ENCODE data around the gene GLRX. TPM values are rescaled to one million over a fixed set of nuclear protein-coding genes. Genes with fewer than 3 reads are reported as not detected.
A peak's percentile ranks its signal among the peaks of the same experiment; 100 is the strongest.

GLRX gene
- polyA plus RNA-seq, 2 of the 4 experiments (the other 2 are of a cell fraction) = 106 to 329 TPM

GRCh38 chr5:95816776-95817175, 5.8 kb downstream of the GLRX start:
- Histone ChIP-seq H3K4me2 (no peak overlapping the region), H3K27ac (no peak overlapping the region), H3K4me3 (no peak overlapping the region), H3K4me1 (peaks cover 51% of the 10 kb centered on the region), H3K9me3 (no peaks in the 10 kb centered on the region)
- WGBS (ENCODE audit: missing lambda C conversion rate) = 66% methylated on average over 4 of the region's 4 CpGs
- ChIA-PET CTCF (interaction anchor here (3.3 to 9.3 kb wide), 2 partner anchors 31 to 35 kb away, joined by 20 to 59 read pairs; no protein-coding TSS in a partner anchor), POLR2A (interaction anchor here (0.9 kb wide), 1 partner anchor 19 kb away, joined by 4 read pairs; no protein-coding TSS in a partner anchor)
- FAIRE-seq = no peak
- ATAC-seq = no peak
- TF ChIP-seq, protein P1, sequence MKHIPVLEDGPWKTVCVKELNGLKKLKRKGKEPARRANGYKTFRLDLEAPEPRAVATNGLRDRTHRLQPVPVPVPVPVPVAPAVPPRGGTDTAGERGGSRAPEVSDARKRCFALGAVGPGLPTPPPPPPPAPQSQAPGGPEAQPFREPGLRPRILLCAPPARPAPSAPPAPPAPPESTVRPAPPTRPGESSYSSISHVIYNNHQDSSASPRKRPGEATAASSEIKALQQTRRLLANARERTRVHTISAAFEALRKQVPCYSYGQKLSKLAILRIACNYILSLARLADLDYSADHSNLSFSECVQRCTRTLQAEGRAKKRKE (CRISPR knock-in tag; IDR thresholded peaks at IDR 0.05; ENCODE audit: low read depth) = no peak
- no peak for TF ChIP-seq MAX (IDR thresholded peaks at IDR 0.05)
- TF ChIP-seq FOSL2 (IDR thresholded peaks at IDR 0.05) = no peak
- TF ChIP-seq FOSL2 (CRISPR knock-in tag; IDR thresholded peaks at IDR 0.05) = no peak
- no peak for TF ChIP-seq ZC3H11A (IDR thresholded peaks at IDR 0.05)
- TF ChIP-seq BCL3 (IDR thresholded peaks at IDR 0.05) = no peak
- no peak for TF ChIP-seq TP53 (CRISPR knock-in tag; IDR thresholded peaks at IDR 0.05)
- TF ChIP-seq CBX8 (IDR thresholded peaks at IDR 0.05) = no peak
- no peak for TF ChIP-seq NPAS2 (CRISPR knock-in tag; IDR thresholded peaks at IDR 0.05; ENCODE audit: borderline replicate concordance)
- no peak for TF ChIP-seq NFE2L2 (conservative IDR thresholded peaks at IDR 0.05; ENCODE audit: low read length)
- TF ChIP-seq MAZ (IDR thresholded peaks at IDR 0.05; ENCODE audit: borderline replicate concordance, low read depth, low read length) = no peak
- no peak for TF ChIP-seq SMC3 (IDR thresholded peaks at IDR 0.05)
- TF ChIP-seq GATA3 (IDR thresholded peaks at IDR 0.05; ENCODE audit: borderline replicate concordance) = no peak
- no peak for TF ChIP-seq KDM1A (IDR thresholded peaks at IDR 0.05; ENCODE audit: low read depth)
- TF ChIP-seq, protein P2, sequence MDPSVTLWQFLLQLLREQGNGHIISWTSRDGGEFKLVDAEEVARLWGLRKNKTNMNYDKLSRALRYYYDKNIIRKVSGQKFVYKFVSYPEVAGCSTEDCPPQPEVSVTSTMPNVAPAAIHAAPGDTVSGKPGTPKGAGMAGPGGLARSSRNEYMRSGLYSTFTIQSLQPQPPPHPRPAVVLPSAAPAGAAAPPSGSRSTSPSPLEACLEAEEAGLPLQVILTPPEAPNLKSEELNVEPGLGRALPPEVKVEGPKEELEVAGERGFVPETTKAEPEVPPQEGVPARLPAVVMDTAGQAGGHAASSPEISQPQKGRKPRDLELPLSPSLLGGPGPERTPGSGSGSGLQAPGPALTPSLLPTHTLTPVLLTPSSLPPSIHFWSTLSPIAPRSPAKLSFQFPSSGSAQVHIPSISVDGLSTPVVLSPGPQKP (IDR thresholded peaks at IDR 0.05; ENCODE audit: low read depth, low read length) = no peak
- no peak for DNase-seq (ENCODE audit: low read depth in 1 of 2, low spot score in 1 of 2)

DNA sequence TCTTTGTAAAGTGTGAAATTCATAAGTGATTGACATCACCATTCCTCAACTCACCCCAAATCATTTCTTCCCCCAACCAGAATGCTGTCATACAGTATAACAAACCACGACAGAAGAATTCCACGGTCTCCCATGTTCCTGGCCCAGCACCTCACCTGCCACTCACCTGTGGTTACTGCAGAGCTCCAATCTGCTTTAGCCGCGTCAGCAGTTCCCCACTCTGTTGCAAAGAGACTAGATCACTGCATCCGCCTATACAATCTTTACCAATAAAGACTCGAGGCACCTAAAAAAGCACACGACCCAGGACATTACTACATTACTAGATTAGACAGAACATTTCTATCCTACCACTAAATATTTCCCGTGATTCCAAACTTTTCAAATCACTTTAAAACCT, 6.2 kb downstream of the GLRX start:
- Histone ChIP-seq H3K9me3 (no peaks in the 10 kb centered on the region), H3K27ac (no peak overlapping the region), H3K4me3 (no peak overlapping the region), H3K4me1 (peaks cover 54% of the 10 kb centered on the region), H3K4me2 (no peak overlapping the region)
- no peak for ATAC-seq
- no peak for DNase-seq (ENCODE audit: low read depth in 1 of 2, low spot score in 1 of 2)
- CTCF ChIA-PET = interaction anchor here (0.9 to 3.3 kb wide), 2 partner anchors 31 to 35 kb away, joined by 5 to 20 read pairs; no protein-coding TSS in a partner anchor
- peak; percentile 72 for TF ChIP-seq MAFK (IDR thresholded peaks at IDR 0.05; ENCODE audit: partially characterized antibody)
- TF ChIP-seq CHD4 (IDR thresholded peaks at IDR 0.05; ENCODE audit: borderline replicate concordance) = no peak
- no peak for FAIRE-seq
- 88% methylated on average over 8 of the region's 8 CpGs for WGBS (ENCODE audit: missing lambda C conversion rate)
- POLR2A ChIA-PET = interaction anchor here (0.9 kb wide), 1 partner anchor 19 kb away, joined by 4 read pairs; no protein-coding TSS in a partner anchor

DNA sequence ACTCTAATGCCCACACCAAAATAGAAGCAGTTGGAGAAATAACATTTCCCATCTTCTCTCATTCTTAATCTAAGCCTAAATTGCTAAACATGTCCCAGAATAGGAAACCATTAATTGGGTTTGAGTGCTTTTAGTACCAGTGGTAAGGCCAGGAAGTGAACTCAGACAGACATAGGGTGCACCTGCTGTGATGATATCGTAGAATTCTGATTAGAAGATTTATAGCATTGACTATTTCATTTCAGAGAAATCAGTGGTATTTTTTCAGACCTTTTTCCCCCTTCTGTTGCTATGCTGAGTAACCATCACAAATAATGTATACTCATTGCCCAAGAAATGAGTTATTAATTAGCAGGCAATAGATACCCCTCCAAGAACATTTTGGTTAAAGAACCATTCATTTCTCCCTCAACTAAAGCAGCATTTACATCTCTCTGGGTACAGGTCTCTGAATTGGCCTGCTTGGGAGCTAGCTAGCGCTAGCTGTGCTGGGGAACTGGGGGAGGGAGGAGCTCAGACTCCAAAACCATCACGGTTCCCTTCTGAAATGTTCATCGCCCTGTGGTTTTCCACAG, 7.3 kb downstream of the GLRX start:
- Histone ChIP-seq H3K4me1 (peaks cover 58% of the 10 kb centered on the region), H3K9me3 (no peaks in the 10 kb centered on the region), H3K4me2 (no peak overlapping the region), H3K4me3 (no peak overlapping the region), H3K27ac (no peak overlapping the region)
- no peak for DNase-seq (ENCODE audit: low read depth in 1 of 2, low spot score in 1 of 2)
- no peak for ATAC-seq
- ChIA-PET CTCF (interaction anchor here (0.9 to 3.3 kb wide), 3 partner anchors 32 to 34 kb away, joined by 4 to 20 read pairs (median 5); no protein-coding TSS in a partner anchor), POLR2A (no interaction called here)
- TF ChIP-seq MAFK (IDR thresholded peaks at IDR 0.05; ENCODE audit: partially characterized antibody) (no peak), RFX5 (IDR thresholded peaks at IDR 0.05) (no peak), FOSL2 (IDR thresholded peaks at IDR 0.05) (no peak), FOSL2 (CRISPR knock-in tag; IDR thresholded peaks at IDR 0.05) (no peak), SREBF2 (IDR thresholded peaks at IDR 0.05) (no peak), SMC3 (IDR thresholded peaks at IDR 0.05) (no peak), E2F6 (IDR thresholded peaks at IDR 0.05; ENCODE audit: borderline replicate concordance, low read depth) (no peak), RCOR1 (IDR thresholded peaks at IDR 0.05; ENCODE audit: low read depth, low read length) (no peak), JUNB (IDR thresholded peaks at IDR 0.05) (no peak), ZSCAN20 (CRISPR knock-in tag; IDR thresholded peaks at IDR 0.05) (no peak), RNF2 (IDR thresholded peaks at IDR 0.05; ENCODE audit: borderline replicate concordance, low read depth) (no peak), ESRRA (IDR thresholded peaks at IDR 0.05; ENCODE audit: borderline replicate concordance, low read length) (no peak), HOXA7 (CRISPR knock-in tag; IDR thresholded peaks at IDR 0.05) (no peak), MYC (IDR thresholded peaks at IDR 0.05; ENCODE audit: borderline replicate concordance, low read length) (no peak), HES2 (IDR thresholded peaks at IDR 0.05) (no peak), NPAS2 (CRISPR knock-in tag; IDR thresholded peaks at IDR 0.05; ENCODE audit: borderline replicate concordance) (no peak), HDAC2 (IDR thresholded peaks at IDR 0.05) (no peak), GATA3 (IDR thresholded peaks at IDR 0.05; ENCODE audit: borderline replicate concordance) (no peak), CBX8 (IDR thresholded peaks at IDR 0.05) (no peak), EP300 (IDR thresholded peaks at IDR 0.05) (no peak)
- 93% methylated on average over 4 of the region's 4 CpGs for WGBS (ENCODE audit: missing lambda C conversion rate)
- no peak for FAIRE-seq

All from A549 (cell line).